ENCODE results near the gene SPDEF.

SPDEF gene

DNA sequence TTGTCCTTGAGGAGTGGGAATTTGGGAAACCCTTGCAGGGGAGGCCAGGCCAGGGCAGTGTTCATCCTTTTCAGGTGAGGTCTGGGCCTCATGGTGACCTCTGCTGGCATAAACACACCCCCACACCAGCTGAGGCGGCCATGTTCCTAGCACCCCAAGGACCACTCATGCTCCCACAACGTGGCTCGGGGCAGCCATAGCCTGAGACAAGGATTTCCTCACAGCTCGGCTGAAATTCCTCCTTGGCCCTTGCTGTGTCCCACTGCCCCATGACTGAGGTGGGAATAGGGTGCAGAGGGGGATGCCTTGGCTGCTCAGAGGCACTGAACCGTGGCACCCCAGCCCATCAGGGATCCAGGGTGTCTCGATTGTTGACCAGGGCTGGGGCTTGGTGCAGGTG lies 27.3 kb upstream of the SPDEF start:
- no peak for DNase-seq

DNA sequence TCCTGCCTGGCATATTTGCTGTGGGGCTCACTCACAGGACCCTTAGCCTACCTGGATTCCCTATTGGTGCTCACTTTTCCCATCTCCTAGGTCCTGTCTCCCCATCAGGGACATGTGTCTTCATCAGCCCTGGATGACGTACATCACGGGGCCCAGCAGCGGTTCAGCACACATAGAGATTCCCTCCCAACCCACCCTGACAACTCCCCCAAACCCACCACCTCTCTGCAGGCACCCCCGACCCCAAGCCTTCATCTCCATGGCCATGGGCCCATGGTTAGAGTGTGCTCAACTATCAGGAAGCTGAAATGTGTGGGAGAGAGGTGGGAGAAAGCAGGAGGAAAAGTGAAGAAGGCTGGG lies 25.4 kb upstream of the SPDEF start:
- no peak for DNase-seq

DNA sequence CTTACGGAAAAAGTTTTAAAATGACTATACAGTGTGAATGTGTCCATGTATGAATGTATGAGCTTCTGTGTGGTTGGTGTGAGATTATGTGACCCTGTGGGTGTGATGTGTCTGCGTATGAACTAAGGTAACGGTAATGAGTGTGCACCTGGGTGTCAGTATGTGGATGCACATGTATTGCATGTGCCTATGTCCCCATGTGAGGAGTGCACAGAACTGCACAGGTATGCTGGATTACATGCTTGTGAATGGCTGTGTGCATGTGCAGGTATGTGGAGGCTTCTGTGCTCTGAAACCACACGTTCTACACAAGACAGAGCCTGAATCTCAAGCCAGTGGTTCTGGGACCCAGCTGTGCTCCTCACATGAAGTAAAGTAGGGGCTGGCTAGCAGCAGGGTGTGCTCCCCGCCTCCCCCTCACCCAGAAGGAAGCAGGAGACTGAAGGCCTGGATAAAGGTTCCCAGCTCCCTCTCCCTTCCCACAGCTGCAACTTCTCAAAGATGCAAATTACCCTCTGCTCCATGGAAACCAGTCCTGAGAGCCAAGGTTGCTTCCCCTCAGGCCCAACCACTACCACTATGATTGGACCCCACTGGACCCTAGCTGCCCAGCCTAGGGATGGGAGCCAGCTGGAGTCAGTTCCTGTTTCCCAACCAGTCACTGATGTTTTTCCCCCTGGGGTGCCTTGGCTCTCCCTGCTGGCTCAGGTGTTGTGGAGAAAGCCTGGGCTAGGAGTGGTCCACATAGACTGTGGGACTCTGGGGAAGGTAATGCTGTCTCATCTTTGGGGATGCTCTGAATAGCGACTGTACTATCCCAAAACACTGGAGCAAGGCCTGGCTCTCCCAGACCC lies 24.8 kb upstream of the SPDEF start:
- DNase-seq, result no peak

GRCh38 chr6:34578445-34579262 lies 22.5 kb upstream of the SPDEF start:
- DNase-seq, result no peak

- DNase-seq, result no peak
Observed at GRCh38 chr6:34576286-34576955, 20.3 kb upstream of the SPDEF start.

GRCh38 chr6:34575326-34575725 lies 19.2 kb upstream of the SPDEF start:
- DNase-seq, result no peak

DNA sequence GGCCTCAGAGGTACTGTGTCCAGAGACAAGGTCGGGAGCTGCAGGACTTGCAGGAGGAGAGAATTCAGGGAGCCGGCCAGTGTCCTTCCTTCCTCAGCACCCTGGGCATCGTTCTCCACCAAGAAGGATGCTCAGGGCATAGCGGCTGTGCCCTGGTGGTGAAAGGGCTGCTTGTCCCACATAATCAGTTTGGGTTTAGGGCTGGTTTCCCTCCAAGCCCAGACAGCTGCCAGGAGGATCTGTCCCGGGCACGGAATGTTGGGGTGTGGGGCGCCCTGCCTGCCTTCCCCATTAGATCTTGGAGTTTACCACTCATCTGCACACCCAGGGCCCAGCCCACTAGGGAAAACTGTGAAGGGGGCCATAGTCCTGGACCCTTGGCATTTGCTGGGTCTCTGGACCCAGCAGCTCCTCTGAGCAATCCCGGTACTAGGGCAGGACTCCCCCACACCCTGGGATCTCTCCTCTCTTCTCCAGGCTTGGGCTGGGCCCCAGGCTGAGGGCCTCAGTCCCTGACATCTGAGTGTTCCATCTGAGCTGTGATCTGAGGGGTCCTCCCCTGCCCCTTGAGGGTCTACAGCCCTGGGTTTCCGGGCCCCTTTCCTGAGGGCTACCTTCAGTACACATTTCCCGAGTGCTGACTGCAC lies 18.6 kb upstream of the SPDEF start:
- DNase-seq, result no peak

DNA sequence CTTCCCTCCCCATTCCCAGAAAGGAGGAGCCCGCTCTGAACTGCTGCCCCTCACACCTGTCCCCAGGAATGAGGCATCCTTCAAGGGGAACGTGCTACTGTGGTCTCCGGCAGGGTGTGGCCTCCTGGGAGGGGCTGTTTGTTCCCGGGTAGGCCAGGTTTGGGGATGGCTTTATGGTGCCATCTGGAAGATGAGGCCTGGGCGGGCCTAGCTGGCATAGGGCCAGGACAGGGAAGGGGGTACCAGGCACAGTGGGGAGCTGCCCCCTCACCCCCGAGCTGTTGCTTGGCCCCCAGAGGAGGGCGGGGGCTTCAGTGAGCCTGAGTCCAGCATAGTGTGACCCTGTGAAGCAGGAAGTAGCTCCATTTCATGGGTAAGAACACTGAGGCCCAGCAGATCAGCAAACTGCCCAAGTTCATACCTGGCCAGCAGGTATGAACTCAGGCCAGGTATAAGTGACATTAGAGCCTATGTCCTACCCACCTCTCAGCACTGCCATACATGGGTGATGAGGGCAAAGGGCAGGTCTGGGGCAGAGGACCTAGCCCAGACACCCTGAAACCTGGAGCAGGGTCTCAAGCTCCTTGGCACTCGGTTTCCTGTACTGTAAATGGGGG lies 17.5 kb upstream of the SPDEF start:
- no peak for DNase-seq

- DNase-seq, result no peak
Observed at GRCh38 chr6:34572585-34572984, 16.5 kb upstream of the SPDEF start.

- no peak for DNase-seq
Observed at GRCh38 chr6:34572021-34572420, 15.9 kb upstream of the SPDEF start.

- DNase-seq, result no peak
Observed at GRCh38 chr6:34571388-34571787, 15.3 kb upstream of the SPDEF start.

GRCh38 chr6:34570066-34570833 lies 14.1 kb upstream of the SPDEF start:
- no peak for DNase-seq

- no peak for DNase-seq
Observed at GRCh38 chr6:34569361-34569973, 13.3 kb upstream of the SPDEF start.

GRCh38 chr6:34568341-34569201 lies 12.4 kb upstream of the SPDEF start:
- no peak for DNase-seq

- no peak for DNase-seq
Observed at GRCh38 chr6:34566830-34567546, 10.9 kb upstream of the SPDEF start.

GRCh38 chr6:34565722-34566137 lies 9.6 kb upstream of the SPDEF start:
- no peak for DNase-seq

DNA sequence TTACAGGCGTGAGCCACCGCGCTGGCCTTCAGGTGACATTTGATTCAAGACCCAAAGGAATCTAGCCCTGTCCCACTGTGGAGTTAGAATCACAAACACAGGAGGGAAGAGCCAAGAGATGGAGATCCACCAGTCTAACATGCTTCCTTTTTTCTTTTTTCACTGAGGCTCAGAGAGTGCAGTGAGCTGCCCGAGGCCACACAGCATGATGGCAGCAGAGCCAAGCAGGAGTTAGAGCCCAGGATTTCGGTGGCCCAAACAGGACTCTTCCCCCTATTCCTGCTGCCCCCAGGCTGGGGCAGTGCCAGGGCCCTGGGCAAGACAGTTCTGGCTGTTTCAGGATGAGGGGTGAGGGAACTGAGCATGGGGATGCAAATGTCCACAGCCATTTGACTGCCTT lies 8.1 kb upstream of the SPDEF start:
- no peak for DNase-seq

DNA sequence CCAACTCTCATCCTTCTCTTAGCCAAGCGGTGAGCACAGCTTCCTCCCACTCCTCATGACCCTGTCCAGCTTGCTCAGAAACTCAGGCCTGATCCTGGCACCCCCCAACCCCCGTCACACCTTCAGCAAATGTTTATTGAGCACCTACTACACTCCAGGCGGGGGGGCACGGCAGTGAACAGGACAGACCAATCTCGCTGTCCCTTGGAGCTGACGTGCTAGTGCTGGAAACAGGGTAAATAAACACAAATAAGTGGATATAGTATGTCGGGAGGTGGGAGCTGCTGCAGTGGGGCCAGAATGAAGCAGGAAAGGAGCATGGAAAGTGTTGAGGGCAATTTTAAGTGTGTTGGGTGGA lies 7.4 kb upstream of the SPDEF start:
- DNase-seq, result no peak

- DNase-seq, result no peak
Observed at GRCh38 chr6:34562861-34563512, 6.9 kb upstream of the SPDEF start.

Data from stimulated activated CD4-positive, alpha-beta T cell treated with anti-CD3 and anti-CD28 coated beads, Interleukin-1b, Interleukin-23, amount 100 ng/mL, for 48 hours (primary cell).